H1 (cell line): ENCODE measurements around the gene STXBP4. TPM values are rescaled to one million over a fixed set of nuclear protein-coding genes. Genes with fewer than 3 reads are reported as not detected.

Source experiments
- CTCF ChIA-PET: fragments of 300-600 bp; sonication (Branson Sonifier 250); formaldehyde crosslinking; loops from one replicate; lab custom pipeline; 2021; ENCODE audit not compliant: partially characterized antibody; lab: Charles Lee
- POLR2A ChIA-PET: fragments of 300-600 bp; sonication (Branson Sonifier 250); formaldehyde crosslinking; loops from one replicate; lab custom pipeline; 2021; ENCODE audit warnings: inconsistent platforms; ENCODE audit not compliant: partially characterized antibody; lab: Charles Lee
- DNase-seq, 2 experiments: peaks; one replicate each; pipeline versions ENCODE4 v3.0.0 to v3.0.0-alpha.2; 2010 to 2022; ENCODE audit warnings: low spot score in 2 of 2, low read depth in 1 of 2, mixed read lengths in 1 of 2
- FAIRE-seq: peaks from 2 replicates; lab custom pipeline; 2011; peaks lifted over from hg19 to GRCh38; lab: Jason Lieb, UNC
- H2AFZ ChIP-seq: 2 replicates; pipeline ENCODE4 v1.8.1; 2012; ENCODE audit warnings: low read length, inconsistent platforms
- H2AK5ac ChIP-seq: 2 replicates; pipeline ENCODE4 v1.6.1; 2013; ENCODE audit warnings: low read depth, low read length
- H2BK120ac ChIP-seq: replicated peaks from 2 replicates; pipeline ENCODE3; 2013; ENCODE audit warnings: low read depth, low read length, inconsistent platforms
- H2BK12ac ChIP-seq: 2 replicates; pipeline ENCODE4 v1.6.1; 2013; ENCODE audit warnings: low read depth, low read length
- H2BK15ac ChIP-seq: 2 replicates; pipeline ENCODE4 v1.6.1; 2013; ENCODE audit warnings: low read length
- H2BK20ac ChIP-seq: 2 replicates; pipeline ENCODE4 v1.6.1; 2013; ENCODE audit warnings: low read length
- H2BK5ac ChIP-seq: 2 replicates; pipeline ENCODE4 v1.6.1; 2013; ENCODE audit warnings: low read depth, low read length
- H3K14ac ChIP-seq: 2 replicates; pipeline ENCODE4 v1.6.1; 2013; ENCODE audit warnings: inconsistent platforms; ENCODE audit not compliant: insufficient read length
- H3K18ac ChIP-seq: 2 replicates; pipeline ENCODE4 v1.6.1; 2013; ENCODE audit warnings: low read length; ENCODE audit errors: extremely low read depth
- H3K23ac ChIP-seq: 2 replicates; pipeline ENCODE4 v1.6.1; 2013; ENCODE audit warnings: inconsistent platforms; ENCODE audit not compliant: insufficient read length
- H3K23me2 ChIP-seq: 2 replicates; pipeline ENCODE4 v1.6.1; 2013; ENCODE audit warnings: low read depth, low read length
- H3K27ac ChIP-seq: 2 replicates; pipeline ENCODE4 v1.6.1; 2011; ENCODE audit warnings: low read depth, low read length, inconsistent platforms
- H3K27me3 ChIP-seq, 4 experiments: replicated peaks in 1 of 4; 1 replicate in 1 of 4; 2 replicates in 3 of 4; pipeline versions ENCODE4 v1.6.1 to v1.8.1; 2011 to 2013; ENCODE audit warnings: low read length in 3 of 4, mild to moderate bottlenecking in 3 of 4, inconsistent platforms in 2 of 4, mixed read lengths in 2 of 4, moderate library complexity in 1 of 4; ENCODE audit not compliant: control insufficient read depth in 3 of 4, insufficient read depth in 3 of 4; ENCODE audit errors: extremely low read depth in 1 of 4
- H3K36me3 ChIP-seq, 4 experiments: 2 replicates each; pipeline versions ENCODE4 v1.6.1 to v1.8.1; 2011 to 2013; ENCODE audit warnings: mild to moderate bottlenecking in 4 of 4, low read length in 3 of 4, moderate library complexity in 2 of 4, control low read depth in 1 of 4, inconsistent platforms in 1 of 4; ENCODE audit not compliant: insufficient read depth in 4 of 4, control insufficient read depth in 2 of 4
- H3K4ac ChIP-seq: replicated peaks from 2 replicates; pipeline ENCODE3; 2013; ENCODE audit warnings: low read length, low read depth, mixed read lengths, inconsistent platforms; ENCODE audit not compliant: insufficient read length
- H3K4me1 ChIP-seq, 4 experiments: replicated peaks in 1 of 4; 1 replicate in 1 of 4; 2 replicates in 3 of 4; pipeline versions ENCODE4 v1.6.1 to v1.8.1; 2011 to 2013; ENCODE audit warnings: low read length in 3 of 4, inconsistent platforms in 2 of 4, mixed read lengths in 1 of 4; ENCODE audit not compliant: insufficient read depth in 4 of 4, control insufficient read depth in 3 of 4
- H3K4me2 ChIP-seq, 2 experiments: 2 replicates each; pipeline versions ENCODE4 v1.6.1 to v1.8.1; 2011 to 2013; ENCODE audit warnings: low read depth in 2 of 2, low read length in 2 of 2, control low read depth in 1 of 2, inconsistent platforms in 1 of 2, mild to moderate bottlenecking in 1 of 2; ENCODE audit not compliant: insufficient read depth in 1 of 2
- H3K4me3 ChIP-seq, 4 experiments: fragments of 200-600, 300-600 bp in 1 of 4; sonication (generic), shearing (Covaris generic), sonication (Bioruptor Twin) in 1 of 4; 2 replicates each; pipeline versions ENCODE4 v1.5.1 to v1.8.1; 2011 to 2016; ENCODE audit warnings: low read length in 4 of 4, low read depth in 3 of 4, control low read depth in 2 of 4, inconsistent platforms in 2 of 4, mild to moderate bottlenecking in 2 of 4, mixed read lengths in 1 of 4, moderate library complexity in 1 of 4; ENCODE audit not compliant: insufficient read depth in 2 of 4; ENCODE audit errors: extremely low read depth in 1 of 4
- H3K56ac ChIP-seq: replicated peaks from 2 replicates; pipeline ENCODE3; 2013; ENCODE audit warnings: low read depth, mild to moderate bottlenecking, mixed read lengths, low read length, inconsistent platforms; ENCODE audit not compliant: insufficient read length
- H3K79me1 ChIP-seq: 2 replicates; pipeline ENCODE4 v1.6.1; 2013; ENCODE audit warnings: low read depth, low read length, control low read depth
- H3K79me2 ChIP-seq, 2 experiments: 2 replicates each; pipeline versions ENCODE4 v1.6.1 to v1.8.1; 2012 to 2013; ENCODE audit warnings: low read length in 2 of 2, mild to moderate bottlenecking in 2 of 2, inconsistent platforms in 1 of 2; ENCODE audit not compliant: insufficient read depth in 2 of 2, control insufficient read depth in 1 of 2
- H3K9ac ChIP-seq, 4 experiments: replicated peaks in 1 of 4; 1 replicate in 1 of 4; 2 replicates in 3 of 4; pipeline versions ENCODE4 v1.6.1 to v1.8.1; 2011 to 2013; ENCODE audit warnings: low read depth in 3 of 4, low read length in 3 of 4, control low read depth in 2 of 4, mild to moderate bottlenecking in 2 of 4, moderate library complexity in 2 of 4, inconsistent platforms in 1 of 4; ENCODE audit errors: extremely low read depth in 1 of 4
- H3K9me3 ChIP-seq, 2 experiments: 2 replicates each; pipeline versions ENCODE4 v1.6.1 to v1.8.1; 2012 to 2013; ENCODE audit warnings: mild to moderate bottlenecking in 2 of 2, moderate library complexity in 2 of 2, control low read depth in 1 of 2, inconsistent platforms in 1 of 2, low read depth in 1 of 2, low read length in 1 of 2, mixed read lengths in 1 of 2; ENCODE audit not compliant: insufficient read depth in 2 of 2
- H4K20me1 ChIP-seq, 2 experiments: replicated peaks in 1 of 2; 2 replicates each; pipeline versions ENCODE3 to v1.8.1; 2011 to 2013; ENCODE audit warnings: inconsistent platforms in 2 of 2, low read length in 2 of 2, mild to moderate bottlenecking in 1 of 2; ENCODE audit not compliant: insufficient read depth in 2 of 2, control insufficient read depth in 1 of 2
- H4K5ac ChIP-seq: 2 replicates; pipeline ENCODE4 v1.6.1; 2013; ENCODE audit warnings: low read length, low read depth, mixed read lengths, inconsistent platforms; ENCODE audit not compliant: insufficient read length
- H4K8ac ChIP-seq: 2 replicates; pipeline ENCODE4 v1.8.0; 2013; ENCODE audit warnings: mild to moderate bottlenecking, moderate library complexity, low read length, inconsistent platforms; ENCODE audit not compliant: insufficient read depth; ENCODE audit errors: extremely low read depth
- H4K91ac ChIP-seq: replicated peaks from 2 replicates; pipeline ENCODE3; 2013; ENCODE audit warnings: low read length, mixed read lengths, inconsistent platforms; ENCODE audit not compliant: insufficient read length
- EP300 ChIP-seq, 2 experiments: IDR thresholded peaks; 1 replicate in 1 of 2; 2 replicates in 1 of 2; pipeline ENCODE4 v1.6.1; 2011 to 2012; ENCODE audit warnings: low read depth in 2 of 2, low read length in 2 of 2, mild to moderate bottlenecking in 2 of 2, borderline replicate concordance in 1 of 2, inconsistent platforms in 1 of 2, moderate library complexity in 1 of 2
- JUND ChIP-seq: IDR thresholded peaks from 2 replicates; pipeline ENCODE4 v1.6.1; 2011; ENCODE audit warnings: mild to moderate bottlenecking, improper control_type of control experiment, low read length
- MAFK ChIP-seq: IDR thresholded peaks from 2 replicates; pipeline ENCODE4 v1.6.1; 2012; ENCODE audit warnings: low read depth, mild to moderate bottlenecking, improper control_type of control experiment, low read length
- TAF1 ChIP-seq: IDR thresholded peaks from 2 replicates; pipeline ENCODE4 v1.6.1; 2011; ENCODE audit warnings: mild to moderate bottlenecking, low read depth, low read length
- whole genome bisulfite sequencing, 2 experiments: shearing (Covaris generic) in 1 of 2; methylation state at CpG; one replicate each; pipeline versions ENCODE4 v1.1.6 to v1.1.7; 2013 to 2015; ENCODE audit warnings: low lambda C conversion rate in 2 of 2, mixed read lengths in 2 of 2, inconsistent platforms in 1 of 2, low coverage in 1 of 2, missing lambda C conversion rate in 1 of 2; ENCODE audit not compliant: insufficient replicate concordance in 2 of 2, insufficient coverage in 1 of 2, insufficient read length in 1 of 2; ENCODE audit errors: extremely low coverage in 1 of 2, missing lambda C conversion rate in 1 of 2; 5-methylcytosine and 5-hydroxymethylcytosine counted together
- polyA plus RNA-seq, 7 experiments: library from polyadenylated mRNA; depleted of rRNA in 3 of 7; stranded (reverse) in 5 of 7; unstranded in 2 of 7; fragments of >200 nt in 5 of 7; fragments of 200-250 nt in 2 of 7; gene quantifications; 1 replicate in 5 of 7; 2 replicates in 1 of 7; 4 replicates in 1 of 7; pipeline versions ENCODE4 v1.2.1 to v1.2.3, GENCODE V29; 2011 to 2013; ENCODE audit warnings: missing spikeins in 2 of 7, mixed read lengths in 2 of 7
- total RNA-seq: library from RNA; stranded (reverse); fragmentation: NEBNext Ultra II Directional; extraction: Animal tissue kit (Norgen Biotek cat#: 25700); gene quantifications from 2 replicates; pipeline ENCODE4 v1.2.1, GENCODE V29; 2021

Gene STXBP4
- total and polyA plus RNA-seq, 2 of the 8 experiments (the other 6 are each of a cell fraction or from before 2014, with no cell fraction given) = 3.2 to 18.5 TPM

GRCh38 chr17:54944796-54945195, 23.8 kb upstream of the STXBP4 start:
- no peak for DNase-seq
- H4K8ac ChIP-seq = no peak overlapping the region
- no peak overlapping the region for H3K56ac ChIP-seq
- H2BK120ac ChIP-seq = no peak overlapping the region
- 93% methylated on average over 1 of the region's 1 CpG; no CpG with 5 or more reads in 1 of the 2 experiments for WGBS, 2 experiments
- no peak overlapping the region for H3K14ac ChIP-seq
- H2BK5ac ChIP-seq = no peak overlapping the region
- H3K18ac ChIP-seq = no peak overlapping the region
- no peak for FAIRE-seq
- no peak overlapping the region for H2BK15ac ChIP-seq
- H3K27ac ChIP-seq = no peak overlapping the region
- no peaks in the 10 kb centered on the region for H3K9me3 ChIP-seq
- H3K4me3 ChIP-seq = no peak overlapping the region
- H3K23ac ChIP-seq = no peak overlapping the region
- no peak overlapping the region for H2AFZ ChIP-seq
- H3K4me1 ChIP-seq = no peaks in the 10 kb centered on the region
- TF ChIP-seq MAFK = no peak
- TF ChIP-seq JUND = no peak
- no peak for TF ChIP-seq EP300 (IDR thresholded peaks at IDR 0.05; ENCODE audit: borderline replicate concordance in 1 of 2, low read depth in 2 of 2, low read length in 2 of 2)
- TF ChIP-seq TAF1 = no peak
- H4K20me1 ChIP-seq = no peaks in the 10 kb centered on the region
- no peak overlapping the region for H3K9ac ChIP-seq
- H2BK20ac ChIP-seq = no peak overlapping the region
- H3K4ac ChIP-seq = no peak overlapping the region
- H2AK5ac ChIP-seq = no peak overlapping the region
- no peak overlapping the region for H2BK12ac ChIP-seq
- no peak overlapping the region for H4K91ac ChIP-seq
- H3K4me2 ChIP-seq = no peak overlapping the region
- H3K36me3 ChIP-seq = peaks cover 10 to 46% (median 36%) of the 10 kb centered on the region in 4 experiments
- no peak overlapping the region for H4K5ac ChIP-seq
- H3K79me2 ChIP-seq = no peaks in the 10 kb centered on the region
- ChIA-PET POLR2A (no interaction called here), CTCF (interaction anchor here (0.7 kb wide), 1 partner anchor 11 kb away, joined by 5 read pairs; no protein-coding TSS in a partner anchor)
- peaks cover 0 to 2% (median 0%) of the 10 kb centered on the region in 4 experiments; a peak in 1 of 7 replicates for H3K27me3 ChIP-seq
- H3K79me1 ChIP-seq = no peaks in the 10 kb centered on the region
- no peaks in the 10 kb centered on the region; the same call in 1 of the 2 replicates for H3K23me2 ChIP-seq
